BJ (cell line): ENCODE data around the gene TEX2. TPM values are rescaled to one million over a fixed set of nuclear protein-coding genes. Genes with fewer than 3 reads are reported as not detected.

Experiments used
- CTCF ChIA-PET: fragments of 350-600 bp; formaldehyde crosslinking; extraction: SDS; loops from one replicate; lab custom pipeline; 2021; ENCODE audit warnings: antibody characterized with exemption, inconsistent platforms; lab: Yijun Ruan, JAX
- POLR2A ChIA-PET: fragments of 300-600 bp; sonication (Branson Sonifier 250); formaldehyde crosslinking; extraction: SDS; loops from one replicate; lab custom pipeline; 2021; ENCODE audit warnings: antibody characterized with exemption; lab: Charles Lee
- DNase-seq: peaks from one replicate; pipeline ENCODE4 v3.0.0-alpha.2; 2011; ENCODE audit warnings: low read depth
- H3K27me3 ChIP-seq: 2 replicates; pipeline ENCODE4 v1.6.0; 2011; ENCODE audit warnings: low read length; ENCODE audit not compliant: control insufficient read depth, insufficient read depth
- H3K36me3 ChIP-seq: 2 replicates; pipeline ENCODE4 v1.5.1; 2011; ENCODE audit warnings: low read length; ENCODE audit not compliant: control insufficient read depth, insufficient read depth
- H3K4me3 ChIP-seq: 2 replicates; pipeline ENCODE4 v1.5.1; 2011; ENCODE audit warnings: low read depth, mild to moderate bottlenecking, control low read depth, low read length
- polyA minus RNA-seq: library from RNA; depleted of rRNA, polyadenylated mRNA; stranded (reverse); fragments of >200 nt; gene quantifications from 2 replicates; pipeline ENCODE4 v1.2.3, GENCODE V29; 2011; rRNA and poly(A)+ RNA removed
- polyA plus RNA-seq: library from polyadenylated mRNA; depleted of rRNA; stranded (reverse); fragments of >200 nt; gene quantifications from 2 replicates; pipeline ENCODE4 v1.2.3, GENCODE V29; 2011; rRNA removed
- TF ChIP-seq, protein P1 (sequence below): IDR thresholded peaks from 2 replicates; pipeline ENCODE4 v1.5.1; 2011; ENCODE audit warnings: low read depth, mild to moderate bottlenecking, control low read depth, inconsistent platforms, low read length, moderate library complexity; ENCODE audit not compliant: insufficient read depth

The TEX2 gene, protein sequence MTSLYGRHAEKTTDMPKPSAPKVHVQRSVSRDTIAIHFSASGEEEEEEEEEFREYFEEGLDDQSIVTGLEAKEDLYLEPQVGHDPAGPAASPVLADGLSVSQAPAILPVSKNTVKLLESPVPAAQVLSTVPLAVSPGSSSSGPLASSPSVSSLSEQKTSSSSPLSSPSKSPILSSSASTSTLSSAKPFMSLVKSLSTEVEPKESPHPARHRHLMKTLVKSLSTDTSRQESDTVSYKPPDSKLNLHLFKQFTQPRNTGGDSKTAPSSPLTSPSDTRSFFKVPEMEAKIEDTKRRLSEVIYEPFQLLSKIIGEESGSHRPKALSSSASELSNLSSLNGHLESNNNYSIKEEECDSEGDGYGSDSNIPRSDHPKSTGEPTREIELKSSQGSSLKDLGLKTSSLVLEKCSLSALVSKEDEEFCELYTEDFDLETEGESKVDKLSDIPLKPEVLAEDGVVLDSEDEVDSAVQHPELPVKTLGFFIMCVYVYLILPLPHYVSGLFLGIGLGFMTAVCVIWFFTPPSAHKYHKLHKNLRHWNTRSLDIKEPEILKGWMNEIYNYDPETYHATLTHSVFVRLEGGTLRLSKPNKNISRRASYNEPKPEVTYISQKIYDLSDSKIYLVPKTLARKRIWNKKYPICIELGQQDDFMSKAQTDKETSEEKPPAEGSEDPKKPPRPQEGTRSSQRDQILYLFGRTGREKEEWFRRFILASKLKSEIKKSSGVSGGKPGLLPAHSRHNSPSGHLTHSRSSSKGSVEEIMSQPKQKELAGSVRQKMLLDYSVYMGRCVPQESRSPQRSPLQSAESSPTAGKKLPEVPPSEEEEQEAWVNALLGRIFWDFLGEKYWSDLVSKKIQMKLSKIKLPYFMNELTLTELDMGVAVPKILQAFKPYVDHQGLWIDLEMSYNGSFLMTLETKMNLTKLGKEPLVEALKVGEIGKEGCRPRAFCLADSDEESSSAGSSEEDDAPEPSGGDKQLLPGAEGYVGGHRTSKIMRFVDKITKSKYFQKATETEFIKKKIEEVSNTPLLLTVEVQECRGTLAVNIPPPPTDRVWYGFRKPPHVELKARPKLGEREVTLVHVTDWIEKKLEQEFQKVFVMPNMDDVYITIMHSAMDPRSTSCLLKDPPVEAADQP
- 35.0 and 39.9 TPM in 2 replicates for polyA plus RNA-seq
- 21.3 and 28.1 TPM in 2 replicates for polyA minus RNA-seq

DNA sequence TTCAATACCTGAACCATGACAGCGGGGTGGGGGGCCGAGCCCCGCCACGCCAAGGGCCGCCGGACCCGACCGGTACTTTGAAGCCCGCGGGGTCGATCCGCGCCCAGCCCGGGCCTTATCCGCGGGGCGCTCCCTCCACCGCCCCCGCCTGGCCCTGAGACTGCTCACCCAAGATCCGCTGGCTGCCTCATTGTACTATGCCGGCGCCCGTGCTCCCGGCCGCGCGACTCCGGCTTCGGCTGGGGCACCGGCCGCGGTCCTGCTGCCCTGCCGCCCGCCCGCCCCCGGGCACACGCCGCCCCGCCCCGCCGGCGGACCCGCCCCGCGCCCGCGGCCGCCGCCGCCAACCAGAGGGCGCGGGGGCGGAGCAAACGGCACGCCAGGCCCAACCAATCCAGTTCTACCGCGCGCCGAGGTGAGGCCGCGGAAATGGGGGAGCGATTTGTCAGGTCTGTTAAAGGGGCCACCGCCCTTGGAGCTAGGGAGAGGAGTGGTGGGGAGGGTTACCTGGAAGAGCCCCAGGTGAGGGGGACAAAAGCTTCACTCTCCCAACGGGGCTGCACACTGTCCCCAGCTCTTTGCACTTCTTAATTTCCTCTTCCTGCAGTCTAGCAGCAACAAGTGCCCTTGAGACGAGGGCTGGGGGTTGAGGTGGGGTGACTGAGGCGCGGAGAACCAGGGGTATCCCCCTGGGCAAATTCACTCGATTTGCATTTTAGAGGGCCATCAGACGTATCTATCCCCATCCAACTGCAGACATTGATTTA lies at the start of gene TEX2:
TSS of gene TEX2 (minus strand) at position 261 of the 767 bp plus-strand sequence. CDS start 49,043 bp downstream, outside the sequence.
- H3K4me3 ChIP-seq, result peak within 1 kb of the TSS; percentile 80
- no peaks in the 10 kb centered on the region for H3K36me3 ChIP-seq
- ChIA-PET CTCF (interaction anchor here (1.0 kb wide), 2 partner anchors 234 to 237 kb away, joined by 3 read pairs; no protein-coding TSS in a partner anchor), POLR2A (interaction anchor here (0.7 kb wide), 1 partner anchor 117 kb away, joined by 3 read pairs; no protein-coding TSS in a partner anchor)
- TF ChIP-seq, protein P1, sequence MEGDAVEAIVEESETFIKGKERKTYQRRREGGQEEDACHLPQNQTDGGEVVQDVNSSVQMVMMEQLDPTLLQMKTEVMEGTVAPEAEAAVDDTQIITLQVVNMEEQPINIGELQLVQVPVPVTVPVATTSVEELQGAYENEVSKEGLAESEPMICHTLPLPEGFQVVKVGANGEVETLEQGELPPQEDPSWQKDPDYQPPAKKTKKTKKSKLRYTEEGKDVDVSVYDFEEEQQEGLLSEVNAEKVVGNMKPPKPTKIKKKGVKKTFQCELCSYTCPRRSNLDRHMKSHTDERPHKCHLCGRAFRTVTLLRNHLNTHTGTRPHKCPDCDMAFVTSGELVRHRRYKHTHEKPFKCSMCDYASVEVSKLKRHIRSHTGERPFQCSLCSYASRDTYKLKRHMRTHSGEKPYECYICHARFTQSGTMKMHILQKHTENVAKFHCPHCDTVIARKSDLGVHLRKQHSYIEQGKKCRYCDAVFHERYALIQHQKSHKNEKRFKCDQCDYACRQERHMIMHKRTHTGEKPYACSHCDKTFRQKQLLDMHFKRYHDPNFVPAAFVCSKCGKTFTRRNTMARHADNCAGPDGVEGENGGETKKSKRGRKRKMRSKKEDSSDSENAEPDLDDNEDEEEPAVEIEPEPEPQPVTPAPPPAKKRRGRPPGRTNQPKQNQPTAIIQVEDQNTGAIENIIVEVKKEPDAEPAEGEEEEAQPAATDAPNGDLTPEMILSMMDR, result no peak
- no peaks in the 10 kb centered on the region; the same call in 1 of the 2 replicates for H3K27me3 ChIP-seq
- DNase-seq, result no peak

- ChIA-PET CTCF (interaction anchor here (0.6 to 22.4 kb wide), 5 partner anchors 10 to 280 kb away, joined by 3 to 481 read pairs (median 5); no protein-coding TSS in a partner anchor), POLR2A (no interaction called here)
- H3K36me3 ChIP-seq, result no peaks in the 10 kb centered on the region
- H3K4me3 ChIP-seq, result no peak overlapping the region
- TF ChIP-seq, protein P1, result no peak
- H3K27me3 ChIP-seq, result peaks cover 3% of the 10 kb centered on the region
- DNase-seq, result no peak
These were observed 46.6 kb upstream of the TEX2 start for GRCh38 chr17:64309710-64310109.

- POLR2A ChIA-PET, result no interaction called here
- CTCF ChIA-PET, result interaction anchor here (0.6 to 22.4 kb wide), 5 partner anchors 11 to 279 kb away, joined by 3 to 481 read pairs (median 5); no protein-coding TSS in a partner anchor
These were observed 46.0 kb upstream of the TEX2 start for GRCh38 chr17:64309021-64309420.

GRCh38 chr17:64306850-64307463 lies 43.9 kb upstream of the TEX2 start:
- CTCF ChIA-PET, result interaction anchor here (0.6 to 22.4 kb wide), 14 partner anchors 8 to 1659 kb away, joined by 3 to 481 read pairs (median 4); no protein-coding TSS in a partner anchor
- H3K27me3 ChIP-seq, result 0 out of 2 replicates have a peak, but pooled peaks cover 1% of the 10 kb centered on the region
- POLR2A ChIA-PET, result no interaction called here
- TF ChIP-seq, protein P1, result peak; percentile 83
- DNase-seq, result no peak
- no peak overlapping the region for H3K4me3 ChIP-seq
- no peaks in the 10 kb centered on the region for H3K36me3 ChIP-seq

More at GRCh38 chr17:64309021-64309420, 46.0 kb upstream of the TEX2 start:
- TF ChIP-seq, protein P1, result no peak
- H3K27me3 ChIP-seq, result peaks cover 3% of the 10 kb centered on the region
- no peak overlapping the region for H3K4me3 ChIP-seq
- no peaks in the 10 kb centered on the region for H3K36me3 ChIP-seq
- DNase-seq, result no peak
